Activated B cell treated with CpG ODN at 0.5 μM for 24 hours (primary cell): ENCODE results near the gene PRRX1. TPM values are rescaled to one million over a fixed set of nuclear protein-coding genes. Genes with fewer than 3 reads are reported as not detected.

Experiments used
- ATAC-seq: fragments of 200-7000 bp; cut with Tn5 transposase; one replicate; pipeline ENCODE4 v1.10.0; 2021; ENCODE audit warnings: low read depth, mild to moderate bottlenecking, moderate library complexity
- CTCF ChIA-PET: fragments of 350-600 bp; sonication (Branson Sonifier 250); formaldehyde crosslinking; loops from one replicate; lab custom pipeline; 2021; ENCODE audit warnings: antibody characterized with exemption; lab: Charles Lee
- POLR2A ChIA-PET: fragments of 350-600 bp; sonication (Branson Sonifier 250); formaldehyde crosslinking; loops from one replicate; lab custom pipeline; 2021; ENCODE audit warnings: antibody characterized with exemption; lab: Charles Lee
- DNase-seq: peaks from one replicate; pipeline ENCODE4 v3.0.0; 2022
- H3K27ac Mint-ChIP-seq: one replicate; pipeline ENCODE4 v1.8.0; 2020; ENCODE audit warnings: mixed read lengths
- H3K27me3 Mint-ChIP-seq: one replicate; pipeline ENCODE4 v1.8.0; 2021; ENCODE audit warnings: mixed read lengths
- H3K36me3 Mint-ChIP-seq: one replicate; pipeline ENCODE4 v1.8.0; 2021; ENCODE audit warnings: low read depth, mixed read lengths
- H3K4me1 Mint-ChIP-seq: one replicate; pipeline ENCODE4 v1.8.0; 2021; ENCODE audit warnings: mixed read lengths
- H3K4me3 Mint-ChIP-seq: one replicate; pipeline ENCODE4 v1.8.0; 2020; ENCODE audit warnings: mild to moderate bottlenecking, mixed read lengths
- H3K9me3 Mint-ChIP-seq: one replicate; pipeline ENCODE4 v1.8.0; 2020; ENCODE audit warnings: mixed read lengths
- CTCF ChIP-seq: fragments of 200-600 bp; IDR thresholded peaks from one replicate; pipeline ENCODE4 v1.8.0; 2022; ENCODE audit warnings: antibody characterized with exemption, mild to moderate bottlenecking
- intact Hi-C: fragments of 100-400 bp; cut with micrococcal nuclease; formaldehyde crosslinking; loops from one replicate; pipeline ENCODE4 v1.15.1; 2024
- total RNA-seq: library from RNA; stranded (reverse); gene quantifications from 2 replicates; pipeline ENCODE4 v1.2.3, GENCODE V29; 2022

The PRRX1 gene
- total RNA-seq, 1 donor from 2014 or later: not detected

- ChIA-PET POLR2A (no interaction called here), CTCF (no interaction called here)
- Mint-ChIP-seq H3K27ac (no peak overlapping the region), H3K4me1 (peaks cover 15% of the 10 kb centered on the region), H3K36me3 (no peaks in the 10 kb centered on the region), H3K4me3 (no peak overlapping the region), H3K9me3 (no peaks in the 10 kb centered on the region), H3K27me3 (peaks cover 67% of the 10 kb centered on the region)
- ATAC-seq (no peak), DNase-seq (no peak)
- TF ChIP-seq CTCF: no peak
- intact Hi-C loops: loop anchor here (10.0 kb wide), 1 partner anchor 740 kb away; no protein-coding TSS in a partner anchor
Measured at GRCh38 chr1:170664828-170665612, 1.1 kb downstream of the PRRX1 start.

GRCh38 chr1:170665629-170666028 lies 1.7 kb downstream of the PRRX1 start:
- Mint-ChIP-seq H3K4me1 (peaks cover 15% of the 10 kb centered on the region), H3K4me3 (no peak overlapping the region), H3K27ac (no peak overlapping the region), H3K9me3 (no peaks in the 10 kb centered on the region), H3K27me3 (peaks cover 68% of the 10 kb centered on the region), H3K36me3 (no peaks in the 10 kb centered on the region)
- DNase-seq (no peak), ATAC-seq (no peak)
- TF ChIP-seq CTCF: no peak
- POLR2A ChIA-PET: no interaction called here
- intact Hi-C loops: loop anchor here (10.0 kb wide), 1 partner anchor 741 kb away; no protein-coding TSS in a partner anchor
- CTCF ChIA-PET: no interaction called here

GRCh38 chr1:170666541-170667254 lies 2.8 kb downstream of the PRRX1 start:
- DNase-seq (no peak), ATAC-seq (no peak)
- TF ChIP-seq CTCF: no peak
- H3K27ac Mint-ChIP-seq: no peak overlapping the region
- H3K4me1 Mint-ChIP-seq: peaks cover 15% of the 10 kb centered on the region
- H3K9me3 Mint-ChIP-seq: no peaks in the 10 kb centered on the region
- intact Hi-C loops: loop anchor here (10.0 kb wide), 1 partner anchor 742 kb away; no protein-coding TSS in a partner anchor
- no peaks in the 10 kb centered on the region for H3K36me3 Mint-ChIP-seq
- peaks cover 75% of the 10 kb centered on the region for H3K27me3 Mint-ChIP-seq
- ChIA-PET POLR2A (no interaction called here), CTCF (no interaction called here)
- H3K4me3 Mint-ChIP-seq: no peak overlapping the region

- no peak for TF ChIP-seq CTCF
- Mint-ChIP-seq H3K4me1 (peaks cover 15% of the 10 kb centered on the region), H3K27me3 (peaks cover 80% of the 10 kb centered on the region), H3K27ac (no peak overlapping the region), H3K4me3 (no peak overlapping the region), H3K9me3 (no peaks in the 10 kb centered on the region), H3K36me3 (no peaks in the 10 kb centered on the region)
- ATAC-seq (no peak), DNase-seq (no peak)
- intact Hi-C loops: loop anchor here (10.0 kb wide), 1 partner anchor 744 kb away; no protein-coding TSS in a partner anchor
- ChIA-PET CTCF (no interaction called here), POLR2A (no interaction called here)
Measured at GRCh38 chr1:170668209-170669106, 4.5 kb downstream of the PRRX1 start.
